GM21723 (cell line): Measurements from ENCODE around the gene FBXW10.
"Not testable (repeated sequence)": the region's sequence is repeated elsewhere in the genome, so short reads cannot be mapped to it uniquely, and the experiment has no call there.

Source experiments
- ATAC-seq: cut with Tn5 transposase; IDR thresholded peaks from one replicate; pipeline ENCODE4 v1.9.1; 2021; ENCODE audit warnings: mild to moderate bottlenecking, moderate library complexity; ENCODE audit not compliant: unreplicated experiment

The FBXW10 gene

DNA sequence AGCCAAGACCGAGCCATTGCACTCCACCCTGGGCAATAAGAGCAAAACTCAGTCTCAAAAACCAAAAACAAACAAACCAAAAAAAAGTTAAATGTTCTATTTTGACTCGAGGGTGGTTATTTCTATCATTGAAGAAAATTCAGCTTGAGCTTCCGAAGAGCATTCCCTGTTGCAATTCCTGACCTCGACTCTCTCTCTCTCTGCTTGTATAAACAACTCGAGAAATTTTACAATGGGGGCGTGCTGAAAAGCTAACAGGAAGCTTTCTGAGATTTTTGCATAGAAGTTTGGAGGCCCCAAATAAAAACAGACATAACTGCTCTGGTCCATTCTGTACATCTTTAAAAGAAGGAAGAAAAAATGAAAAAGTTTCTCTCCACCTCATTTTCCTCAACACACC is 3.6 kb downstream of the FBXW10 start:
- ATAC-seq = not testable (repeated sequence)

DNA sequence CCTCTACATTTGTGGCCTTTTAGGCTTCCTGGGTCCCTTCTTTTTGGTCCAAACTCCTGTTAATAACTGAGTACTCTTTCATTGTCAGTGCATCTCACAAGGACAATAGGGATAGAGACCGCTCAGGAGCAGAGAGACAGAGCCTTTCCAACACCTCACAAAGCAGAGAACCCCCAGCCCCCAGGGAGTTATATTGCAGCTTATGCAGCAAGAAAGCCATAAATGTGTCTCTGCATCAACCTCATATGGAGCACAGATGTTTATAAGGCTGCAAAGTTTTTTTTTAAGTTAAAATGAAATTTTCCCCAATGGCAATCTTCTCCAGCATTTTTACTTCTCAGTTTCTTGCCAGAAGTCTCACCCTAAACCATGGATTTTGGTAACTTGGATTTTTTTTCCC is 6.4 kb downstream of the FBXW10 start:
- not testable (repeated sequence) for ATAC-seq

DNA sequence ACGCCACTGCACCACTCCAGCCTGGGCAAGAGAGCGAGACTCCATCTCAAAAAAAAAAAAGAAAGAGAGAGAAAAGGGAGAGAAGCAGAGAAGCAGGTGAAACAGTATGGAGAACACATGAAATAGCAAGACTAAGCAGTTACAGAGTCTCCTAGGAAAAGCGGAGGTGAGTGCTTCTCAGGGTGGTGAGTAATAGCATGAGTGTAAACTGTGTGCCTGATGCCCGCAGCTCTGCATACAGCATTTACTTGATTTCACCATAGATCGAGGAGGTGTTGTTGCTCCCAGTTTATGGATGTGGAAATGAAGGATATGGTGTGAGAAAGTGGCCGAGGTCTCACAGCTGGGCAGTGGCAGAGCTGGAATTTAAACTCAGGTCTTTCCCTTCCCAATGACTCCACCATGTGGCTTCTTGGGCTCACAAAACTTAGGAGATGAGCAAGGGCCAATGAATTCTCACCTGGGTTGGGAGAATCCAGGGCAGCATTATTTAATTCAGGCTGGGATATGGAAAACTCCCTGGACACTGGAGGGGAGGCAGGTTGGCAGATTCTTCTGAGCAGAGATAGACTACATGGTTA is 10.1 kb downstream of the FBXW10 start:
- not testable (repeated sequence) for ATAC-seq

DNA sequence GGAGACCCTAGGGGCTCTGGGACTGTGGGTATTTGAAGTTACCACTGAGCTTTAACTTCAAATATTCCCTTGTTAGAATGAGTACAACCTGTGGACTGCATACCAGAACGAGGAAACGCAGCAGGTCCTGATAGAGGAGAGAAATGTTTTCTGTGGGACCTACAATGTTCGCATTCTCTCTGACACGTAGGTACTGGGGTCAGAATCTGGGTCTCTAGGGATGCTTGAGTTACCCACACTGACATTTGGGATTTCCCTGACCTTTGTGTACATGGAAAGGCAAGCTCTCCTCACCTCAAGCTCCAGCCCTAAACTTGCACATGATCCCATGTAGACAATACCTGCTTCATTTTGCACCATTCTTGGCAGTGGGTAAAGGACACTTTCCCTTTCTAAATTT is 12.1 kb downstream of the FBXW10 start:
- not testable (repeated sequence) for ATAC-seq

DNA sequence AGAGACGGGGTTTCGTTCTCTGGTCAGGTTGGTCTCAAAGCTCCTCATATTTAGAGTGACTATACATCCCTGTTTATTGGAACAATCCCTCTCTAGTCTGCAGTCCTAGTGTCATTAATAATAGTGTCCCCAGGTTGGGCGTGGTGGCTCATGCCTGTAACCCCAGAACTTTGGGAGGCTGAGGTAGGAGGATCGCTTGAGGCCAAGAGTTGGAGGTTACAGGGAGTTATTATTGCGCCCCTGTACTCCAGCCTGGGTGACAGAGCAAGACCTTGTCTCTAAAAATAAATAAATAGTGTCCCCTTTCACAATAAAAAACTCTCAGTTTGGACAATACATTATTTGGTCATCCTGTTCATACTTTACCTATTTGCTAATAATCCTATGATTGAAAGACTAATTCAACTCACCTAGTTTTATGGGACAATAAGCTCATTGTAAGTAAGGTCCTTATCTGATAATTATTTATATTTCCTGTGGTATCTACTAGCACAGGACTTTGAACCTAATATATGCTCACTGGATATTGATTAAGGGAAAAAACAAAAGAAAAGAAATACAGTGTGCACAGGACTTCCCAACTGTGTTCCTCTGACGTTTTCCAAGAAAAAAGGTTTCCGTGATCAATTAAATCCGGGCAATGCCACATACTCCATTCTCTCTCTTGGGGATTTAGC is 13.7 kb downstream of the FBXW10 start:
- not testable (repeated sequence) for ATAC-seq

DNA sequence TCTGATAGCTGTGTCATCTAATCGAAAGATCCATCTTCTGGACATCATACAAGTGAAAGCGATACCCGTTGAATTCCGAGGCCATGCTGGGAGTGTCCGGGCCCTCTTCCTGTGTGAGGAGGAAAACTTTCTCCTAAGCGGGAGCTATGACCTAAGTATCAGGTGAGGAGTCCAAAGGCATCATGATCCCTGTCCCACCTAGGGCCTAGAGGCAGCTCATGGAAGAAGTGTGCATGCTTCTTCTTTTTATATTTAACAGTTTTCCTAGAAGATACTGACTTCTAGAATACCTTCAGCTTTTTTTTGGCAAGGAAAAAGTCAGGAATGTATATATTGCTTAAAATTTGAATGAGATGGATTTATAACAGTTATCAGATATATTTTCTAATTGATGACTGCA is 14.5 kb downstream of the FBXW10 start:
- ATAC-seq = not testable (repeated sequence)

DNA sequence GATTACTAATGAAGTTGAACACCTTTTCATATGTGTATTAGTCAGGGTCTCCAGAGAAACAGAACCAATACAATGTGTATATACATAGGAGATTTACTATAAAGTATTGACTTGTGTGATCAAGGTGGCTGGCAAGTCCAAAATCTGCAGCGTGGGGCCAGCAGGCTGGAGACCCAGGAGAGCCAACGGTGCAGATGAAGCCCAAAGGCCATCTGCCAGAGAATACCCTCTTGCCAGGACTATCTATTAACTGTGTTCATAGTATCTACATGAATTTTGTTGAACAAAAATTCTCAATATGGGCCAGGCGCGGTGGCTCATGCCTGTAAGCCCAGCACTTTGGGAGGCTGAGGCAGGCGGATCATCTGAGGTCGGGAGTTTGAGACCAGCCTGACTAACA is 16.4 kb downstream of the FBXW10 start:
- not testable (repeated sequence) for ATAC-seq

DNA sequence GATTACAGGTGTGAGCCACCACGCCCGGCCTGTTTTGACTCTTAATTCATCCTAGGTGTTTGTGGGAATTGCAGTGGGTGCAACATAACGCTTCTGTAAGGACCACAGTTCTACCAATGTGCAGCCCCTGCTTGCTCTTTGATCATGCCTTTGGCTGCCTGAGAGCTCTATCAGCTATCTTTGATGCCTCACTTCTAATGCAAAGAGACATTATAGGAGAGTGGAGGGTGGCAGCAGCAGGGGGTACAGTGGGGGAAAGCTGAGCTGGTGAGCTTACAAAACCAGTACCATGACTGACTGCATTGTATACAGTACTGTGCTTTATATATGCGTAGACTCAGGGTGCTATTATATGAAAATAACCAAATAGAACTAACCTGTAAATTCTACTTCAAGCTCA is 26.7 kb downstream of the FBXW10 start:
- not testable (repeated sequence) for ATAC-seq

DNA sequence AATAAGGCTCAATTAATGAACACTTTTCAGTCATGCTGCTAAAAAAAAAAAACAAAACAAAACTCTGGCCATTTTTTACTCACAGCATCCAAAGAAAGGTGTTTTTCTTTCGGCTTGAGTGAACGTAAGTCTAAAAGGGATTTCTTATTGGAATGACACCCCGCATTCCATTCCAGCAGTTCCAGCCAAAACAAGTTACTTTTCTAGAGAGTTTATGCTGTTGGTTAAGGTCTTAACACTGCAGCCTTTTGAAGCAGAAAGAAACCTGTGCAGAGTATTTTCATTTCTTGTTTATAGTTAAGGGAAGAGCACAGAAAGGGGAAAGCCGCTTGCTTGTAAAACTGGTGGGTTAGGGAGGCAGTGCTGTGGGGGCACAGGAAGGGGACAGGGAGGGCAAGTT is 27.2 kb downstream of the FBXW10 start:
- not testable (repeated sequence) for ATAC-seq

DNA sequence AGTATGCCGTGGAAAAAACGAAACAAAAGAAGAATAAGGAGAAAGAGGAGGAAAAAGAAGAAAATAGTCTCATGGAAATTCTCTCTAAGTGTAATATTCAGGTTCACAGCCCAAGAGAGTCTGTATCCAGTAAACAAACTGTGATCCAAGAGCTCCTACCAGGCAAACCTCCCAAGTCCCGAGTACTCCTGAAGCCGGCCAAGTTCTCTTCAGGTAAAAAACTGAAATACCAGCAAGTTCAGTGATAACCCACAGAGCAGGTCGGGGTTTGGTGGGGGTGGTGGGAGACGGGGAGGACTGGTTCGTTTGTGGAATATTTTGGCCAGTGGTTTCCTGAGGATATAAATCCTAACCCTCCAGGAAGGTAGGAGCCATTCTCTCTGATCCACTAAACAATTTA is 28.6 kb downstream of the FBXW10 start:
- no peak for ATAC-seq

DNA sequence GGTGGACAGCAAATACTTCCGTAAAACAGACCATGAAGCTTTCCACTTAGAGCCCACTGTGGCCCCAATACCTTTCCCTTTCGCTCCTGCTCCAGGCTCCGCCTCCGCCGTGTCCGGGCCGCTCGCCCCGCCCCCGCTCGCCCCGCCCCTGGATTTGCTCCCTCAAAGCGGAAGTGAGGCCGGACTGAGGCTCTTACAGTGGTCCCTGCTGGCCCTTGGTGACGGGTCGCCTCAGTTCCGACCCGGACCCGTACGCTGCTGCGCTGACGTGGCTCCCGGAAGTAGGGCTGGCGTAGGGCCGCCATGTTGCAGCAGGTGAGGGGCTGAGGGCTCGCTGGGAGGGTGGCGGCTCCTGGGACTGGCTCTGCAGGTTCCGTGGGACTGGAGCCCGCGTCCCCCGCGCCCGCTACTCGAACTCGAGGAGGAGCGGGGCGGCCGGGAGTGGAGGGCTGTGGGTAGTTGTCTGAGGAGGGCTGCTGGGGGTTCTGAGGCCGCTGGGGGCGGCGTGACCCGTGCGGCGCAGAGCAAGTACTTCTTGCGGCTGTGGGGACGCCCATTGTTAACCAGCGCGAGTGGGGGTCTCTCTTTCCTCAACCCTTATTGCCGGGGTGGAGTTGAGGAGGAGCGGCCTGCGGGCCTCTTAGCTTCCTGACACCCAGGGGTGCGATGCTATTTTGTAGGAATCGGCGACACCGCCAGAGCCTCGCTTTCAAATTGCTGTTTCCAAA is 37.3 kb downstream of the FBXW10 start, which contains the start of gene TVP23B:
Gene TVP23B, plus strand, starts transcription at position 193 of the 728 bp plus-strand sequence. Its CDS starts 111 bp downstream, at position 304.
- peak; percentile 97 for ATAC-seq

DNA sequence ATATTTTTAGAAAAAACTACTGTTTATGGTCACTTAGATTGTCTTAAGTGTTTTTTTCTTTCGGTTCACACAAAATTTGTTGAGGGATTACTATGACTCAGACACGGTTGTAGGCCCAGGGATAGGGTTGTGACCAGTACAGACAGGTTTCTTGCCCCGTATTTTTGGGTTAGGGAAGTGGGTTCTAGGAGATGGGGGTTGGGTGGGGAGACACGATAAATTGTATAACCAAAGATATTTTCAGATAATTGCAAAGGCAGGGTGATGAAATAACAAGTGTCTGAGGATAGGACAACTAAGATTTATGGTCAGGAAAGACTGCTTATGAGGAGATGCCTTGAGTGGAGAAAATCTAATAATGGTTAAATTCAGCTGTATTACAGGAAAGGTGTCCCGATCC is 38.0 kb downstream of the FBXW10 start:
- not testable (repeated sequence) for ATAC-seq

DNA sequence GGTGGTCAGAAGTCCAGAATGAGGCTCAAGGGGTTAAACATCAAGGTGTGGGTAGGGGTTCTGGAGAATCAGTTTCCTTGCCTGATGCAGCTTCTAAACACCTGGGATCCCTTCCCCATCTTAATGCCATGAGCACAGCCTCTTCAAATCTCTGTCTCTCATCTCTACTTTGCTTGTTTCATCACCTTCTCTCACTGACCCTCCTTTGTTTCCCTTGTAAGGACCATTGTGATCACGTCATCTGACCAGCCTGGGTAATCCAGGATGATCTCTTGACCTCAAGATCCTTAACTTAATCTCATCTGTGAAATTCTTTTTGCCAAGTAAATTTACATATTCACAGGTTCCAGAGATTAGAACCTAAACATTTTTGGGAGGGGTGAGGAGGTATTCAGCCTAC is 42.1 kb downstream of the FBXW10 start:
- not testable (repeated sequence) for ATAC-seq

DNA sequence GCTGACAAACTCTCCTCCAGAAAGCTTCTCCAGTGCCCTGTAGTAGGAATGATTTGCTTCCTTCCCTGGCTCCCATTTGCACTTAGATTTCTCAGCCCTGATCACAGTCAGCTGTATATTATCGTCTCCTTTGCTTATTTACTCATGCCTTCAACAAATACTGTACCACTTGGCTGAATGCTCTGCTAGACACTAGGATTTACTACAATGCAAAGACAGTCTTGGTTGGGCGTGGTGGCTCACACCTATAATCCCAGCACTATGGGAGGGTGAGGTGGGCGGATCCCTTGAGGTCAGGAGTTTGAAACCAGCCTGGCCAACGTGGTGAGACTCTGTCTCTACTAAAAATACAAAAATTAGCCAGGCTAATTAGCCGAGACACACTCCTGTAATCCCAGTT is 43.0 kb downstream of the FBXW10 start:
- not testable (repeated sequence) for ATAC-seq

DNA sequence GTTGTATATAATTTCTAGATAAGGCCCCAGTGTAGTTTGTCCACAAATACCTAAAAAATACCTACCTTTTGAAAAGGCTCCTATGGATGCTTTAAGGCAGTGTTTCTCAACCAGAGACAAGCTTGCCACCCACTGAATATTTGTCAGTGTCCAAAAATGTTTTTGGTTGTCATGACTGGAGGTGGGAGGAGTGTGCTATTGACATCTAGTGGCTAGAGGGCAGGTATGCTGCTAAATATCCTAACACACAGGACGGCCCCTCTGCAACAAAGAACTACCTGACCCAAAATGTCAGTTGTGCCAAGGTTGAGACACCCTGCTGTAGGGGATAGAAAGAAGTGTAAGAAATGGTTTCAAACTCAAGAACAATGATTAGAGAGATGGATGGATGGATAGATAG is 47.5 kb downstream of the FBXW10 start:
- ATAC-seq = not testable (repeated sequence)

DNA sequence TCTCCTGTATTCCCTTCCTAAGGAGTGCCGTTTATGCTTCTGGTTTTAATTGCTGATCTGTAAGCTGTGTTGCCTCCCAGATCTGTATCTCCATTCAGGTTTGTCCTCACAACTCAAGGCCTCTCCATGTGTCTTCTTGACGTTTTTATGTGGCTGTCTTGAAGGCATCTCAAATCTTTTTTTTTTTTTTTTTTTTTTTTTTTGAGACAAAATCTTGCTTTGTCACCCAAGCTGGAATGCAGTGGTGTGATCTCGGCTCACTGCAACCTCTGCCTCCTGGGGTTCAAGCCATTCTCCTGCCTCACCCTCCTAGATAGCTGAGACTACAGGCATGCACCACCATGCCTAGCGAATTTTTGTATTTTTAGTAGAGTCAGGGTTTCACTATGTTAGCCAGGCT is 51.0 kb downstream of the FBXW10 start:
- not testable (repeated sequence) for ATAC-seq

DNA sequence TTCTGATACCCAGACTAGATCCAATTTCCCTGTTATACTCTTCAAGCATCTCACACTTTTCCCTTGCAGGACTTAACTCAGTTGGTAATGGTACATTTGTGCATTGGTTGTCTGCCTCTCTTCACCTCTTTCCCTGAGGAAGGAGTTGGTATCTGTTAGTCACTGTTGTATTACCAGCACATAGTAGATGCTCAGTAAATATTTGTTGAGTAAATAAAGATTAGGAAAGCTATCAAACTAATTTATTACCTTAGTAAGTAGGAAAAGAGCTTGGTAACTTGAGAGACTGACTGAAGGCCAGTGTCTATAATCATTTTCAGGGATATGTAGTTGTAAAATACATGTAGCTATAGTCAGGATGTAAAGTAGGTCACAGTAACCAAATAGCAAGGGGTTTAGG is 53.0 kb downstream of the FBXW10 start:
- ATAC-seq = not testable (repeated sequence)

DNA sequence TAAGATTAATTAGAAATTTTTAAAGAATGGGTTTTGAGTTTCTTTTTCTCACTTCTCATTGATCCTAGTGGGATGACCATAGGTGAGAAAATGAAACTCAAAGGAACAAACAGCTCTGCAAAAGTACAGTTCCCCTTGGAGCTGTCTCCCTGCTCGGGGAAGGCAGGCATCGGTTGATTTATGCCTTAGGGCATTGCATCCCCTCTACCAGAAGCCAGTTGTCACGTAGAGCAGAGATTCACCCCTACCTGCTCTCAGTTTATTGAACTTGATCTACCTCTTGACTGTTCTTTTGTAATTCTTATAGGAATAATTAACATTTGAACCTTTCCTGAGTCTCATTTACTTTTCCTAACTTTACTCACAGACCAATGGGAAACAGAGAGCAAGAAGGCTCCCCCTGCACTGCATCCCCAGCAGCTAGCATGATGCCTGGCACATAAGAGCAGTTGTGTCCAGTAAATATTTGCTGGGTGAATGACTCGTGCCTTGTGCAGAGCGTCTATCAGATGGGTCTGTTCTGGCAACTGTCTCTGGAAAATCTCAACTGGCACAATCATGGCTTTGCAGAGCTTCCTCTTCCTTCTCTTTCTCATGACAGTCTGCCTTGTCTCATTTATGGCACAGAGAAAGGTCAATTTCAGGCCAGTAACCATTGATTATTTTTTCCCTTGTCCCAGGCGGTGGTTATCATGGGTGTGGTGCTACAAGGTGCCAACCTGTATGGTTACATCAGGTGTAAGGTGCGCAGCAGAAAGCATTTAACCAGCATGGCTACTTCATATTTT is 59.8 kb downstream of the FBXW10 start:
- not testable (repeated sequence) for ATAC-seq

DNA sequence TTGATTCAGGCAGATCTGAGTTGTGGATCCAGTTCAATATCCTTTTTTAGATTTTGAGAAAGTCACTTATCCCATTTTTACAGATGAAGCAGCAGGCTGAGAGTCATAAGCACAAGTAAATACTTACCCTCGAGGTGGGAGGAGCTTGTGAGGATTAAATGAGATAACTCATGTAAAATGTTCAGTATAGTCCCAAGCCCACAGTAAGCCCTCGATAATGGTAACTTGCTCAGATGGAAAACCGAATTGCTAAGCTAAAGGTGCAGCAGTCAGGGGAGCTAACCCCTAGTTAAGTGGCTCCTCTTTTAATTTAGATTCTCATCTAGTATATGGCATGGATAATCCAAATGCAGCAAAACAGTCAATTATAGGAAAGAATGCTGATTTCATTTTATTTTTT is 72.1 kb downstream of the FBXW10 start:
- not testable (repeated sequence) for ATAC-seq

DNA sequence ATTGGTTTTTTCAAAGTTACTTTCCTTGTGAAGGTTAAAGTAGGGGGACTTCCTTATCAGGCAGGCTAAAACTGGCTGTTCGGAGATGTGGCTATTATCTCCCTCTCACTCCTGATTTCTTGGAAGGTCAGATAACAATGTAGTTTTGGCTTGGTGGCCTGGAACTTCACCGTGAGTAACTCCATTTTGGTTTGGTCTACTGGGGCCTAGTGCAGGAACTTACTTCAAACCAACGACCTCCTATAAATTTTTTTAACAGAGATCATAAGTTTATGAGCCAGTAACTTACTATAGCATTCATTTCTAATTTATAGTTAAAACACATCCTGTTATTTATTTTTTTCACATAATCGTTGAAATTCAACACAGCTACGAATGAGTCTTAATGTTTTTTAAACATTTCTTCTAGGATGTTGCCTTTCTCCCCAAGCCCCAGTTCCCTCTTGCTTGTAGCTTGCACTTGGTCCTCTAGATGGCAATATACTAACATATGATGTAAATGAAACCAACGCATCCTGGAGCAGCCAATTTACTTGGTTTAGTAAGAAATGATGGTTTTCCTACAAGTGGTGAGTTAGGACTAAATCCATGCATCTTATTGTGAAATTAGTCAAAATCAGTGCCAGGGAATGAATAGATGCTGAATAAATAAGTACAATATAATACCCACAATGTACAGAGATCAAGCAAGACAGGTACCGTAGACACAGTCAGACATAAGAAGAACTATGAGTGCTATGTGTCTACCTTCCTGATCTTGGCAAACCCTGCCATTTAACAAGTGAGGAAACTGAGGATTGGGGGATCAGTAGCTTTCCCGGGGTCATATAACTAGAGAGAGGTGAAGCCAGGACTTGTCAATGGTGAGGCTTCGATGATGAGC is 72.9 kb downstream of the FBXW10 start:
- ATAC-seq = not testable (repeated sequence)
